NCI-H146 treated with DMSO at 0.1 percent for 48 hours (cell line): ENCODE data around the gene MCF2L.
"Not testable (repeated sequence)": the region's sequence is repeated elsewhere in the genome, so short reads cannot be mapped to it uniquely, and the experiment has no call there.

Experiments
- DNase-seq: peaks from one replicate; lab custom pipeline; 2025; ENCODE audit not compliant: unreplicated experiment; lab: John Stamatoyannopoulos, UW

The MCF2L gene

GRCh38 chr13:113028336-113029060 lies 59.5 kb downstream of the MCF2L start:
- no peak for DNase-seq

GRCh38 chr13:113029061-113029445 lies 60.0 kb downstream of the MCF2L start:
- DNase-seq = no peak

GRCh38 chr13:113029487-113030258 lies 60.7 kb downstream of the MCF2L start:
- no peak for DNase-seq

- not testable (repeated sequence) for DNase-seq
Observed at GRCh38 chr13:113030259-113030640, 61.2 kb downstream of the MCF2L start.

GRCh38 chr13:113031465-113031864 lies 62.5 kb downstream of the MCF2L start:
- DNase-seq = no peak

- DNase-seq = no peak
Observed at GRCh38 chr13:113032291-113032690, 63.3 kb downstream of the MCF2L start.

- DNase-seq = no peak
Observed at GRCh38 chr13:113033054-113033850, 64.2 kb downstream of the MCF2L start.

- no peak for DNase-seq
Observed at GRCh38 chr13:113034451-113035212, 65.6 kb downstream of the MCF2L start.

- no peak for DNase-seq
Observed at GRCh38 chr13:113035213-113035800, 66.3 kb downstream of the MCF2L start.

- no peak for DNase-seq
Observed at GRCh38 chr13:113036401-113036800, 67.4 kb downstream of the MCF2L start.

- no peak for DNase-seq
Observed at GRCh38 chr13:113040031-113040430, 71.0 kb downstream of the MCF2L start.

- DNase-seq = no peak
Observed at GRCh38 chr13:113040597-113041292, 71.7 kb downstream of the MCF2L start.

- DNase-seq = no peak
Observed at GRCh38 chr13:113041293-113041690, 72.3 kb downstream of the MCF2L start.

GRCh38 chr13:113041896-113042295 lies 72.9 kb downstream of the MCF2L start:
- no peak for DNase-seq

GRCh38 chr13:113042456-113042855 lies 73.4 kb downstream of the MCF2L start:
- no peak for DNase-seq

- no peak for DNase-seq
Observed at GRCh38 chr13:113043001-113043630, 74.1 kb downstream of the MCF2L start.

- no peak for DNase-seq
Observed at GRCh38 chr13:113043931-113044330, 74.9 kb downstream of the MCF2L start.

- no peak for DNase-seq
Observed at GRCh38 chr13:113044391-113045114, 75.5 kb downstream of the MCF2L start.
